Upper lobe of left lung (tissue), 4 donors: ENCODE results near the gene TRIOBP.

Source experiments
- CTCF ChIP-seq, 6 experiments: fragments of 450-650 bp in 4 of 6; fragments of 200-600 bp in 2 of 6; sonication (generic) in 2 of 6; IDR thresholded peaks; one replicate each; pipeline ENCODE4 v1.5.1; 2016 to 2019; ENCODE audit warnings: antibody characterized with exemption in 6 of 6
- EP300 ChIP-seq, 4 donors: sonication (generic); formaldehyde crosslinking; IDR thresholded peaks; one replicate each; pipeline ENCODE4 v1.5.1; 2017; ENCODE audit warnings: antibody characterized with exemption in 4 of 4, control low read depth in 2 of 4
- POLR2A ChIP-seq, 4 donors: fragments of 450-650 bp; IDR thresholded peaks; one replicate each; pipeline ENCODE4 v1.5.1; 2016 to 2017; ENCODE audit warnings: antibody characterized with exemption in 4 of 4, mild to moderate bottlenecking in 2 of 4
- POLR2AphosphoS5 ChIP-seq, 2 donors: sonication (generic); formaldehyde crosslinking; IDR thresholded peaks; one replicate each; pipeline ENCODE4 v1.5.1; 2017; ENCODE audit warnings: antibody characterized with exemption in 2 of 2

DNA sequence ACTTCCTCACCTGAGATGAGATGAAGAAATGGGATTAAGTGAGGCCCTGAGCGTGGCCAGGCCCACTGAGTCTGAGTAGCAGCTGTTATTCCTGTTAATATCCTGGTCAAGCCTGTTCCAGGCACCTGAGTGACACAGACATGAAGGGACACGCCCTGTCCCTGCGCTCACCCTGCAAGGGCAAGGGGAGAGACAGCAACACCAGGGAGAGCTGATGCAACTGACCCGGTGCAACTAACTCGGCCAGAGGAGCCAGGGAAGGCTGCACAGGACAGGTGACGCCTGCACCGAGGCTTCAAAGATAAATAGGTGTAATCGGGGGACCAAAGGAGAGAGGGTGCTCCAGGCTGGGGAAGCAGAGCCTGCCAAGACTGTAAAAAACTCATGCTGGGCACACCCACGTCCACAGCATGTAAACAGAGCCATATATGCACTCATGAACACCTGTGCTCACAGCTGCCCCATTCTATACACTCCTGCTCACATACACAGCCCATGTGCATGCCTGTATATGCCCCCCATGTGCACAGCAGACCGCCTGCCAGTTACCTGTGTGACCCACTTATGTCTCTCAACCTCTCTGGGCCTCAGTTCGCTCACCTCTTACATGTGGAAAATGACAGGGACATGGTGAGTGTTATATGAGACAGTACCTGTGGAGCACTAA, 88.1 kb downstream of the TRIOBP start:
- TF ChIP-seq CTCF (IDR thresholded peaks at IDR 0.05), result no peak
- TF ChIP-seq POLR2A (IDR thresholded peaks at IDR 0.05), result no peak
- TF ChIP-seq POLR2AphosphoS5 (IDR thresholded peaks at IDR 0.05), result peak in 1 of 2 donors; percentile 15
- TF ChIP-seq EP300 (IDR thresholded peaks at IDR 0.05), result no peak
